ENCODE data around the gene PSME2. TPM values are rescaled to one million over a fixed set of nuclear protein-coding genes. Genes with fewer than 3 reads are reported as not detected.

The PSME2 gene
- total and polyA plus RNA-seq, 2 of the 13 experiments (the other 11 are each of a cell fraction or from before 2014, with no cell fraction given): 332 to 716 TPM

DNA sequence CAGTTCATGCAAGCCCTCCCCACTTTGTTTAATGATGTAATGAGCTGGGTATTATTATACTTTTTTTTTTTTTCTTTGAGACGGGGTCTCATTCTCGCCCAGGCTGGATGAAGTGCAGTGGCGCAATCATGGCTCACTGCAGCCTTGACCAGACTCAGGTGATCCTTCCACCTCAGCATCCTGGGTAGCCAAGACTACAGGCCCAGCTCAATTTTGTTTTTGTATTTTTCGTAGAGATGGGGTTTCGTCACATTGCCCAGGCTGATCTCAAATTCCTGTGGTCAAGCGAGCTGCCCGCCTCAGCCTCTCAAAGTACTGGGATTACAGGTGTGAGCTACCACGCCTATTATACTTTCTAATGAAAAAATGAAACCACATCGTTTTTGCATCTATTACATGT is 36.4 kb downstream of the PSME2 start (continued):
- TF ChIP-seq ZNF275 (CRISPR knock-in tag; IDR thresholded peaks at IDR 0.05; ENCODE audit: borderline replicate concordance) (no peak), ZNF451 (CRISPR knock-in tag; IDR thresholded peaks at IDR 0.05) (no peak), TCF7 (IDR thresholded peaks at IDR 0.05; ENCODE audit: low read depth) (no peak), ZNF7 (CRISPR knock-in tag; IDR thresholded peaks at IDR 0.05) (no peak), ZNF343 (CRISPR knock-in tag; IDR thresholded peaks at IDR 0.05) (no peak), ISL2 (CRISPR knock-in tag; IDR thresholded peaks at IDR 0.05) (0 out of 2 replicates have a peak, but pooled peaks have one; percentile 35), PITX1 (CRISPR knock-in tag; IDR thresholded peaks at IDR 0.05) (no peak), ZNF572 (CRISPR knock-in tag; IDR thresholded peaks at IDR 0.05) (no peak), ESRRA (CRISPR knock-in tag; IDR thresholded peaks at IDR 0.05; ENCODE audit: low read depth) (no peak), KLF11 (CRISPR knock-in tag; IDR thresholded peaks at IDR 0.05) (no peak), HDAC2 (CRISPR knock-in tag; IDR thresholded peaks at IDR 0.05) (no peak), GATA4 (IDR thresholded peaks at IDR 0.05; ENCODE audit: borderline replicate concordance, low read depth) (no peak), ZNF550 (CRISPR knock-in tag; IDR thresholded peaks at IDR 0.05; ENCODE audit: borderline replicate concordance) (no peak), TBX2 (CRISPR knock-in tag; IDR thresholded peaks at IDR 0.05; ENCODE audit: borderline replicate concordance) (no peak), ZNF296 (CRISPR knock-in tag; conservative IDR thresholded peaks at IDR 0.05) (no peak), ATAD3A (CRISPR knock-in tag; IDR thresholded peaks at IDR 0.05) (no peak), ZNF883 (CRISPR knock-in tag; IDR thresholded peaks at IDR 0.05; ENCODE audit: not compliant biosample characterization) (no peak), NKX3-1 (CRISPR knock-in tag; IDR thresholded peaks at IDR 0.05) (no peak), ZNF430 (CRISPR knock-in tag; IDR thresholded peaks at IDR 0.05) (no peak), ZNF382 (CRISPR knock-in tag; IDR thresholded peaks at IDR 0.05; ENCODE audit: borderline replicate concordance) (no peak), SNAPC5 (CRISPR knock-in tag; IDR thresholded peaks at IDR 0.05; ENCODE audit: borderline replicate concordance) (no peak), GLI4 (CRISPR knock-in tag; IDR thresholded peaks at IDR 0.05; ENCODE audit: borderline replicate concordance) (no peak), CBFB (CRISPR knock-in tag; IDR thresholded peaks at IDR 0.05) (peak; percentile 93), ZNF543 (CRISPR knock-in tag; IDR thresholded peaks at IDR 0.05) (no peak)
- TF ChIP-seq, protein P1, sequence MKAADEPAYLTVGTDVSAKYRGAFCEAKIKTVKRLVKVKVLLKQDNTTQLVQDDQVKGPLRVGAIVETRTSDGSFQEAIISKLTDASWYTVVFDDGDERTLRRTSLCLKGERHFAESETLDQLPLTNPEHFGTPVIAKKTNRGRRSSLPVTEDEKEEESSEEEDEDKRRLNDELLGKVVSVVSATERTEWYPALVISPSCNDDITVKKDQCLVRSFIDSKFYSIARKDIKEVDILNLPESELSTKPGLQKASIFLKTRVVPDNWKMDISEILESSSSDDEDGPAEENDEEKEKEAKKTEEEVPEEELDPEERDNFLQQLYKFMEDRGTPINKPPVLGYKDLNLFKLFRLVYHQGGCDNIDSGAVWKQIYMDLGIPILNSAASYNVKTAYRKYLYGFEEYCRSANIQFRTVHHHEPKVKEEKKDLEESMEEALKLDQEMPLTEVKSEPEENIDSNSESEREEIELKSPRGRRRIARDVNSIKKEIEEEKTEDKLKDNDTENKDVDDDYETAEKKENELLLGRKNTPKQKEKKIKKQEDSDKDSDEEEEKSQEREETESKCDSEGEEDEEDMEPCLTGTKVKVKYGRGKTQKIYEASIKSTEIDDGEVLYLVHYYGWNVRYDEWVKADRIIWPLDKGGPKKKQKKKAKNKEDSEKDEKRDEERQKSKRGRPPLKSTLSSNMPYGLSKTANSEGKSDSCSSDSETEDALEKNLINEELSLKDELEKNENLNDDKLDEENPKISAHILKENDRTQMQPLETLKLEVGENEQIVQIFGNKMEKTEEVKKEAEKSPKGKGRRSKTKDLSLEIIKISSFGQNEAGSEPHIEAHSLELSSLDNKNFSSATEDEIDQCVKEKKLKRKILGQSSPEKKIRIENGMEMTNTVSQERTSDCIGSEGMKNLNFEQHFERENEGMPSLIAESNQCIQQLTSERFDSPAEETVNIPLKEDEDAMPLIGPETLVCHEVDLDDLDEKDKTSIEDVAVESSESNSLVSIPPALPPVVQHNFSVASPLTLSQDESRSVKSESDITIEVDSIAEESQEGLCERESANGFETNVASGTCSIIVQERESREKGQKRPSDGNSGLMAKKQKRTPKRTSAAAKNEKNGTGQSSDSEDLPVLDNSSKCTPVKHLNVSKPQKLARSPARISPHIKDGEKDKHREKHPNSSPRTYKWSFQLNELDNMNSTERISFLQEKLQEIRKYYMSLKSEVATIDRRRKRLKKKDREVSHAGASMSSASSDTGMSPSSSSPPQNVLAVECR (CRISPR knock-in tag; IDR thresholded peaks at IDR 0.05; ENCODE audit: borderline replicate concordance): peak; percentile 43; the same call in 1 of the 2 replicates
- TF ChIP-seq, protein P2, sequence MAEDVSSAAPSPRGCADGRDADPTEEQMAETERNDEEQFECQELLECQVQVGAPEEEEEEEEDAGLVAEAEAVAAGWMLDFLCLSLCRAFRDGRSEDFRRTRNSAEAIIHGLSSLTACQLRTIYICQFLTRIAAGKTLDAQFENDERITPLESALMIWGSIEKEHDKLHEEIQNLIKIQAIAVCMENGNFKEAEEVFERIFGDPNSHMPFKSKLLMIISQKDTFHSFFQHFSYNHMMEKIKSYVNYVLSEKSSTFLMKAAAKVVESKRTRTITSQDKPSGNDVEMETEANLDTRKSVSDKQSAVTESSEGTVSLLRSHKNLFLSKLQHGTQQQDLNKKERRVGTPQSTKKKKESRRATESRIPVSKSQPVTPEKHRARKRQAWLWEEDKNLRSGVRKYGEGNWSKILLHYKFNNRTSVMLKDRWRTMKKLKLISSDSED (CRISPR knock-in tag; IDR thresholded peaks at IDR 0.05): no peak
